ENCODE data around the gene GNG2. TPM values are rescaled to one million over a fixed set of nuclear protein-coding genes. Genes with fewer than 3 reads are reported as not detected.

The GNG2 gene
- total and polyA plus RNA-seq, 9 of the 15 experiments (the other 6 are each of a cell fraction or from before 2014, with no cell fraction given): 0.18 TPM; not detected in 8

DNA sequence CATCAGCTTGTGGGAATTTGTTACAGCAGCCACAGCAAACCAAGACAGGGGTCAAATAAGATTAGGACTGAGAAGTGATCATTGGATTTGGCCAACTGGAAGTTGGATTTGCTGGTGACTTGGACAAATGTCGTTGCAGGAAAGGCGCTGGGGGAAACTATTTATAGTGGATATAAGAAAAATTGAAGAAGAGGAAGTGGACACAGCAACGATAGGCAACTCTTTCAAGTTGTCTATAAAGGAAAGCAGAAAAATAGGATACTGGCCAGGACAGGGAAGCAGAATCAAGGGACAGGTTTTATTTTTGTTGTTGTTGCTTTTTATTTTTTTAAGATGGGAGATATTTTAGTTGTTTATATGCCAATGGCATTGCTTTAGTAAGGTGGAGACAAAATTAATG is 72.8 kb downstream of the GNG2 start (continued):
- TF ChIP-seq, protein P1, sequence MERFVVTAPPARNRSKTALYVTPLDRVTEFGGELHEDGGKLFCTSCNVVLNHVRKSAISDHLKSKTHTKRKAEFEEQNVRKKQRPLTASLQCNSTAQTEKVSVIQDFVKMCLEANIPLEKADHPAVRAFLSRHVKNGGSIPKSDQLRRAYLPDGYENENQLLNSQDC (CRISPR knock-in tag; IDR thresholded peaks at IDR 0.05): no peak
- TF ChIP-seq PHF21A (IDR thresholded peaks at IDR 0.05; ENCODE audit: borderline replicate concordance, low read depth) (no peak), MAZ (CRISPR knock-in tag; conservative IDR thresholded peaks at IDR 0.05 in 1 of 2, IDR thresholded peaks at IDR 0.05 in 1 of 2) (no peak), FOXP1 (CRISPR knock-in tag; IDR thresholded peaks at IDR 0.05) (no peak), MAFK (IDR thresholded peaks at IDR 0.05; ENCODE audit: low read length) (no peak), PTRF (tag; IDR thresholded peaks at IDR 0.05) (no peak), ZNF175 (CRISPR knock-in tag; IDR thresholded peaks at IDR 0.05; ENCODE audit: low read depth) (no peak), HDAC1 (IDR thresholded peaks at IDR 0.05) (no peak), CHCHD3 (CRISPR knock-in tag; IDR thresholded peaks at IDR 0.05) (no peak), NRF1 (conservative IDR thresholded peaks at IDR 0.05 in 1 of 2, IDR thresholded peaks at IDR 0.05 in 1 of 2) (no peak)
- TF ChIP-seq, protein P2, sequence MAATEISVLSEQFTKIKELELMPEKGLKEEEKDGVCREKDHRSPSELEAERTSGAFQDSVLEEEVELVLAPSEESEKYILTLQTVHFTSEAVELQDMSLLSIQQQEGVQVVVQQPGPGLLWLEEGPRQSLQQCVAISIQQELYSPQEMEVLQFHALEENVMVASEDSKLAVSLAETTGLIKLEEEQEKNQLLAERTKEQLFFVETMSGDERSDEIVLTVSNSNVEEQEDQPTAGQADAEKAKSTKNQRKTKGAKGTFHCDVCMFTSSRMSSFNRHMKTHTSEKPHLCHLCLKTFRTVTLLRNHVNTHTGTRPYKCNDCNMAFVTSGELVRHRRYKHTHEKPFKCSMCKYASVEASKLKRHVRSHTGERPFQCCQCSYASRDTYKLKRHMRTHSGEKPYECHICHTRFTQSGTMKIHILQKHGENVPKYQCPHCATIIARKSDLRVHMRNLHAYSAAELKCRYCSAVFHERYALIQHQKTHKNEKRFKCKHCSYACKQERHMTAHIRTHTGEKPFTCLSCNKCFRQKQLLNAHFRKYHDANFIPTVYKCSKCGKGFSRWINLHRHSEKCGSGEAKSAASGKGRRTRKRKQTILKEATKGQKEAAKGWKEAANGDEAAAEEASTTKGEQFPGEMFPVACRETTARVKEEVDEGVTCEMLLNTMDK (IDR thresholded peaks at IDR 0.05; ENCODE audit: borderline replicate concordance, insufficient read depth, low read depth, low read length, poor library complexity, severe bottlenecking): no peak
